Kidney glomerular epithelial cell (primary cell): ENCODE data around the gene PI4K2A.
A peak's percentile ranks its signal among the peaks of the same experiment; 100 is the strongest.

Source experiments
- DNase-seq: peaks from one replicate; lab custom pipeline; 2025; lab: John Stamatoyannopoulos, UW

Gene PI4K2A

DNA sequence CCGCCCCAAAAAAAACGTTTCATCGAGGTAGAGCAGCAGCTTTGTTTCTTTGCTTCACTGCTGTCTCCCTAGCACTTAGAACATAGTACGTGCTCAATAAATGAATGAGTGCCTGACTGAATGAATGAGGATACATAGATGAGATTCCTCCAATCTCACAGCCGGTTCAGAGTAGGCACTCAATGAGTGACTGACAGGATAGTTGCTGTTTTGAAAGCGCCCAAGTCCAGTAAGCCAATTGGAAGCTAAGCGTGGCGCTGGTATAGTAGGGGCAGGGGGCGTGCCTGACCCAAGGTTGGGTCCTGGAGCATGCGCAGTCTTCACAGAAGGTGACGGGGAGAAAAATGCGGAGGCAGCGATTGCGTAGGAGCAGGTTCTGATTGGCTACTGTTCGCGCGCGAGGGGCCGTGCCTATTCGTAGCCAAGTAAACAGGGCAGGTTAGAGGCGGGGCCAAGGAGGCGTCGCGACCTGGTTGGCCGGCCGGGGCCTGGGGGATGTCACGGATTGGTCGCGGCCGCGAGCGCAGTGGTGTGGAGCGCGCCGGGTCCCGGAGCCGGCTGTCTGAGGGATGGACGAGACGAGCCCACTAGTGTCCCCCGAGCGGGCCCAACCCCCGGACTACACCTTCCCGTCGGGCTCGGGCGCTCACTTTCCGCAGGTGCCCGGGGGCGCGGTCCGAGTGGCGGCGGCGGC lies at the start of gene PI4K2A:
Gene PI4K2A, plus strand, starts transcription at position 498 of the 694 bp plus-strand sequence. Its CDS starts 72 bp downstream, at position 570.
- DNase-seq, result peak; percentile 99

DNA sequence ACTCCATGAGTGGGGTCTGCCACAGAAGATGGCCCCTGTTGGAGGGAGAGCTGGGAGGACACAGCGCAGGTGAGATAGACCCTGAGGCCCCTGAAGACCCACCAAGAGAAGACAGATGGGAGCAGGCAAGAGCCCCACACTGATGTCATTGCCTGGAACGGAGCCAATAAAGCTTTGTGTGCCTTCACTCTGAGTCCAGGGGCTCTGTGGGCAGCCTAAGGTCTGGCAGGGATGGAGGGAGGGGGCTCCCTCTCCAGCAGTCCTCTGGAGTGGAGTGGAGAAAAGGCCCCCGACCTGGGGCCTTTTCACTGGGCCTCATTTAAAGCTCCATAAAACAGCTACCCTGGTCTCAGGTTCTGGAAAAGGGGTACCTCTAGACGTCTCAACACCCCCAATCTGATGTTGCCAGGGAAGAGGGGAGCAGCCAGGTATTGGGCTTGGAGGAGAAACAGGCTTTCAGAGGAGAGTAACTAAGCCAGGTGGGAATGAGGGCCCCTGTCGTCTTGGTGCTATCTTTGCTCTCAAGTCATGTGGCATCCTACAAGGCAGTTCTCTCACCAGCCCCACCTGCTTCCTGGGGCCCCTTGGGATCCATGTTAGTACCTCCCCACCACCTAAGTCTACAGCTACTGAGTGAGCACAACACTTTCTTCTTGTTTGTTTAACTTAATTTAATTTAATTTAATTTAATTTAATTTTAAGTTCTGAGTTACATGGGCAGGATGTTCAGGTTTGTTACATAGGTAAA lies 49.5 kb upstream of the PI4K2A start:
- DNase-seq, result no peak

DNA sequence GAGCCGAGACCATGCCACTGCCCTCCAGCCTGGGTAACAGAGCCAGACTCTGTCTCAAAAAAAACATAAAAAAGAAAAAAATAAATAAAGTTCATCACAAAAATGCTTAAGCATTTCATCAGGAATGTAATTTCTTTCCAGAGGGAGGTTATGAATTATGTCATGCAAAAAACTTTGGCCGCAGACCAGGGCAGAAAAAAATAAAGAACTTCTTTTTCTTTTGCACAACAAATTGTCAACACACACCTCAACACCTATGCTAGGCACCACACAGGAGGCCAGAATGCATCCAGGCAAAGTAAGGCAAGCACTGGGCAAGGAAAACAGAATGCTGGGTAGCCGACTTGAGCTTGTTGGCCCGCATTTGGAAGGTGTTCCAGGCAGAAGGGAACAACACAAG lies 47.0 kb upstream of the PI4K2A start:
- DNase-seq, result no peak

DNA sequence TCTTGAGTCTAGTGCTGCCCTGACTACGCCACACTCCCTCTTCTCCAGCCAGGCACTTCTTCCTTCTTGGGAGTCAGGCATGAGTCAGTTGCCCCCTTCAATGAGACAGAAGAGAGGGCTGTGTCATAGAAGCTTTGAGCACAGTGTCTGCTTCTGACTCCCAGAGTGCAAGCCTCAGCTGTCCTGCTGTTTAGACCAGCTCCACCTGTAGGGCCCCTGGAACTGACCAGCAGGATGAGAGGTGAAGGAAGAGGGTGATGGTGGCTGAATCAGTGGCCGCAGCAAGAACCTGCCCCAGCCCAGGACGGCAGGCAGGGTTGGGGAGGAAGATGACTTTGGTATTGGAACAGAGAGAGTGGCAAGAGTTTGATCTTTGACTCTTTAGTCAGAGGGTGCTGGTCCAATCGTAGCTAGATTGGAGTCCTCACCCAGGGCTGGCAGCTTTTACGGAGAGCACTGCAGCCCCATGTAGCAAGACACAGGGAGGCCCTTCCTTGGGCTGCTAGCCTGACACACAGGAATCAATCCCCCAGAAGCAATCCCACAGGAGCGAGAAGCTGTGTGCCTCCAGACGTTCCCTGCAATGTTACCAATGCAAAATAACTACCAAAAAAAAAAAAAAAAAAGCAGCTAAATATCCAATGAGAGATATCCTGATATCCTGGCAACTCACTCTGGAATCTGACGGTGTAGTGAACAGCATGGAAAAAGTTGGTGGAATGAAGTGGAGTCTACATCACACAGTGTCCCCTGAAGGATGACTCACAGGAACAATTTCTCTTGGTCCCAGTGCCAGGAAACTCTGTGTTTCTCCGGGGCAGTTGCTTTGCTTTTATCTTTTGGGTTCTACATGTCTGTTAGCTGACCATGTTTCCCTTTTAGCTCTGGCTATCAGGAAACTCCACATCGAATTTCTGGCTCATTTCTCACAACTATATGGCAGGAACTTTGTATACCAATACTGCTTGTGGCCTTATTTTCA lies 44.1 kb upstream of the PI4K2A start:
- DNase-seq, result peak; percentile 83

DNA sequence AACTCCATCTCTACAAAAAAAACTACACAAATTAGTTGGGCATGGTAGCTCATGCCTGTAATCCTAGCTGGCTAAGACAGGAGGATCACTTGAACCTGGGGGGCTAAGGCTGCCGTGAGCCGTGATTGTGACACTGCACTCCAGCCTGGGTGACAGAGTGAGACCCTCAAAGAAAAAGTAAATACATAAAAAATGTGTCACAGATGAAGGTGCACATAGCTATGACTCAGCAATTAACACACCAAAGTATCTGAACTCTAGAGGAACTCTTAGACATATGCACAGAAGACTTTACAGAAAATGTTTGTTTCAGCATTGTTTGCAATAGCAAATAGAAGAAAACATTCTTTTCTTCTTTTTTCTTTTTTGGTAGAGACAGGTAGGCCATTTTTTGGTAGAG lies 42.7 kb upstream of the PI4K2A start:
- DNase-seq, result no peak

DNA sequence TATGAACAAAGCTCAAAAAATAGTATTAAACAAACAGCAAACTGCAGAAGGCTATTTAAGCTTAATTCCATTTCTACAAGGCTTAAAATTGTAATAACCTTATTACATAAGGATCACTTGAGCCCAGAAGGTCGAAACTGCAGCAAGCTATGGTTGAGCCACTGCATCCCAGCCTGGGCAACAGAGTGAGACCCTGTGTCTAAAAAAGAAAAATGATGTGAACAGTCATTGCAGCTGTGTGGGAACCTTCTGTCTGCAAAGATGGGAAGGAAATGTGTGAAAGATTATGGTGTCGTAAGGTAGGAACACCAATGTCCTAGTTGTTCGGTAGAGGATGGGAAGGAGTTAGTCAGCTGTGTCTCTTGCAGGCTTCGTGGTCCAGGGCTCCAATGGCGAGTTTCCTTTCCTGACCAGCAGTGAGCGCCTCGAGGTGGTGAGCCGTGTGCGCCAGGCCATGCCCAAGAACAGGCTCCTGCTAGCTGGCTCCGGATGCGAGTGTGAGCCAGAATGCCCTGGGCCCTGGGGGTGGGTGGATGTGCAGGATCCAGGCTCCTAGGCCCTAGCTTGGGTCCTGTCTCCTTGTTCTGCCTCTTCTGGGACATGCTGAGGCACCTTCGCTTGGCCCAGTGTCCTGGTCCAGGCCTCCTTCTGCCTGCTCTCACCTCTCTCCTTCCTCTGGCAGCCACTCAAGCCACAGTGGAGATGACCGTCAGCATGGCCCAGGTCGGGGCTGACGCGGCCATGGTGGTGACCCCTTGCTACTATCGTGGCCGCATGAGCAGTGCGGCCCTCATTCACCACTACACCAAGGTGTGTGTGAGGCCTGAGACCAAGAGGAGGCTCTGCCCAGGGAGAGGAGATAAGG lies 41.8 kb upstream of the PI4K2A start:
- no peak for DNase-seq

DNA sequence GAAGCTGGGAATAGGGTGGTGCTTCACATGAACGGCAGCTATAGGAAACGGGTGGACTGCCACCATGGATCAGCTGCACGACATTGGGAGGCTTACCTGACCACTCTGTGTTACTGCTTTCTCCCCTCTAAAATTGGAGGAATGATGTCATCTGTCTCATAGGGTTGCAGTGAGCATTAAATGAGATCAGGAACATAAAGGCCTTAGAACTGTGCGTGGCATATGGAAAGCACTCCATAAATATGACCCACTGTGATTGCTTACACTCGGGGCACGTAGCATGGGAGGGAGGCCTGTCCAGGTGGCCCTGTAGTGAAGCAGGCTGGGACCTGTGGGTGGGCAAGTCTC lies 41.2 kb upstream of the PI4K2A start:
- no peak for DNase-seq

DNA sequence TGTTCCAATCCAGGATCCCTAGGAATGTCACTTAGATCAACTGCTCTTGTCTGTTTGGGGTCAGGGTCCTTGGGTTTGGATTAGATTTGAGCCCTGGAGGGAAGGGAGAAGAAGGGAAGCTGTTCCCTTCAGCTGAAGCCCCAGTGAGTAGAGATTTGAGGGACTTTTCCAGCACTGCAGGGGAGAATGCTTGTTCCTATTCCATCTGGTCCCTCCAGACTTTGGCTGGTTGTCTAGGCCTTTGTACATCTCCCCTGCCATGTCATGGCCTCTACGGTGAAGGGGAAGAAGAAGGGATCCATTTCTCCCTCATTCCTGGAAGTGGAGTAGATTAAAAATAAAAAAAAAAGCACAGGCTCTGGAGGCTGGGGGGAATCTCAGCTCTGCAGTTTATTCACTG lies 39.9 kb upstream of the PI4K2A start:
- DNase-seq, result no peak

DNA sequence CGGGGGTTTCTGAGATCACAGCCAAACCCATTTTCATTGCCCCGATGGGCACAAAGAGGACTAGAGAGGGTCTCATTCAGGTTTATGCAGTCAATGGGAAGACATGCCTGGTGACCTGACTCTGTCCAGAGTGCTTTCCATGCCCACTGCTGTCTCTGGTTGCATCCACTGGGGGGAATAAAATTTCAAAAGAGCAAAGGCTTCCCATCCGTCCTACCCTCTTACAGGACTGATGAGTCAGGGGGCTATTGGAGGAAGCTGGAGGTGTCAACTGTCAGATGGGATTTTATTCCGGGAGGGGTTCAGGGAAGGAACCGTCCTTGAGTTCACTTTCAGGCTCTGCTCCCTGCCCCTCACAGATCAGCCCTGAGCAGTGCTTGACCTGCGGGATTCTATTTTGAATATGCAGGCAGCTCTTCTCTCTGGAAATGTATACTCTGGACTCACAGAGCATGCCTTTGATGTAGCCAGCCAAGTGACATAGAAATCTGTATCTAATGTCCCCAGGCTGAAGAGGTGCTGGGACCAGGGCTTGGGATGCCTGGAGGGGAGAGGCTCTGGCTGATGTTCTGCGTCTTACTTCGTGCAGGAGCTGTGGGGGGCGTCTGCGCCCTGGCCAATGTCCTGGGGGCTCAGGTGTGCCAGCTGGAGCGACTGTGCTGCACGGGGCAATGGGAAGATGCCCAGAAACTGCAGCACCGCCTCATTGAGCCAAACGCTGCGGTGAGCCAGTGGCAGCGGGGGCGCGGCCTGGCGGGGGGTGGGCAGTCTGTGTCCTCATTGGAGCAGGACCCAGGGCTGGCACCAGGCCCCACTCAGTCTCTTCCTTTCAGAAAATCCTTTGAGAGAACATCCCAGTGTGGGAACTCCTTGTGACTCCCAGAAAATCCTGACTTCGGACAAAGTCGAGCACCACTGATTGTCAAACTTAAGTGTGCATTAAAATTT lies 38.9 kb upstream of the PI4K2A start:
- DNase-seq, result no peak

DNA sequence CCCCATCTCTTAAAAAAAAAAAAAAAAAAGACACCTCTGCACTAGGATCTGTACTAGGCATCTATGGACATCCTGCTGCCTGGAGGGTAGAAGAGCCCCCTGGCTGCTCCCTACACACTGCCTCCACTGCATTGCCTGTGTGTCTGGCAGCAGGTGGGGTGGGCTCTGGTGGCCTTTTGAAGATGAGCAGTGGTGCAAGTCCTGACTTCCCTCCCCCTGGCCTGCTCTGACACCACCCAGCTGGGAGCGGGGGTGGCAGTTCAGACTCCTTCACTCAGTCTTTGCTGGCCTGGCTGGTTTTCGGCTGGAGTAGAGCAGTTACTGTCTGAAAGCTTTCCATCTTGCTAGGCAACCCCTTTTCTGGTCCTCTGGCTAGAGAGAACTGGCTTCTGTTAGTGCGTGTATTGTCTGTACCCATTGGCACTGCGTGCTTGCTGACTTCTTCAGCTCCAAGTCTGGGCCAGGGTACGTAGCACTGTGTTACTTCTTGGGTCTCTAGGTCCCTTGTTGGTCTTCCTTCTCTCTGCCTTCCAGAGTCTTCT lies 33.3 kb upstream of the PI4K2A start:
- no peak for DNase-seq

DNA sequence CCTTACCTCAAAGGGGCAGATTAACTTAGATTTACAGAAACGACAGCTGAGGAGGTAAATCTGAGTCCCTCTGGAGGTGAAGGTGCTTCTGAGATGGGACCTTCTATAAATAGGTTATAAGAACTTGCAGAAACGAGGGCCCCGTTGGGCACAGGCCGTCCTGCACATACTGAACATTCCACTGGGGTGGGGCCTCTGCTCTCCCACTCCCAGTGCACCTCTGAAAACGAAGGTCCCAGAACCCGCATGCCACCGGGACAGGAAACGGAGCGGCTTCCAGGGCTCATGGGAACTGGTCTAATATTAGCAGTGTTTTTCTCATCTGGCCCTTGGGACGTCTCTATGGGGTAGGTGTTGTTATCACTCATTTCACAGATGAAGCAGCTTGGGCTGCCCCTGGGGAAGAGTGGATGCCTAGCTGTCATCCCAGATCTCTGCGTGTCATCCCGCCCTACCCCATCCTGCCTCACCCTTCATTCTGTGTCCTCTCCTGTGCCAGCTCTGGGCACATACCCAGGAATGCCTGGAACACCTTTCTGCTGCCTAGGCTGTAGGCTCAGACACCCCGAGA lies 31.4 kb upstream of the PI4K2A start:
- no peak for DNase-seq

DNA sequence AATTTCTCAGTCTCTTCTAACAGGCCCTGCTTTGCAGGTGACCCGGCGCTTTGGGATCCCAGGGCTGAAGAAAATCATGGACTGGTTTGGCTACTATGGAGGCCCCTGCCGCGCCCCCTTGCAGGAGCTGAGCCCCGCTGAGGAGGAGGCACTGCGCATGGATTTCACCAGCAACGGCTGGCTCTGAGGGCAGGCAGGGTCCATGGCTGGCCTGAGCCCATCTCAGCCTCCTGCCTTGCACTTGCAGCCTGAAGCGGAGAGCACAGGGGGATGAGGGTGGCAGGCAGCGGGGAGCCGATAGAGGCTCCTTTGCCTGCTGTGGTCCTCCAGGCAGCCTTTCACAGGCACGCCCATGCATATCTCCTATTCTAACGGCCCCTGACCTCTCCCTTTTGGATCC lies 29.0 kb upstream of the PI4K2A start:
- no peak for DNase-seq

DNA sequence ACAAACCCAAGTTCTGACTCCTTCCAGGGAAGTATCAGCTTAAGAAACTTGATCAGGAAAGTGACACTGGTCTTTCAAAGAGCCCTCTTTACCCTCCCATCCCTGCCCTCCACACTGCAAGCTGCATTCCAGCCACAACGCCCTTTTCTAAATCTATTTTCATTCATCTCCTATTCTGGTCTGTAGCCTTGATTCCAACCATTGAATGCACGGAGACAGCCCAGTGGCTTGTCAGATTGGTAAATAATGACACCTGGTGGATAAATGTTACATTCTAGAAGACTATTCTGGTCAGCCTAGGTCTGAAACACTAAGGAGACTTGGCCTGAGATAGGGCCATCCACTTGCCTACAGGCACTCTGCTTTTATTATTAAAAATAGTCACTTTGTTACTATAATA lies 28.1 kb upstream of the PI4K2A start:
- DNase-seq, result peak; percentile 63

DNA sequence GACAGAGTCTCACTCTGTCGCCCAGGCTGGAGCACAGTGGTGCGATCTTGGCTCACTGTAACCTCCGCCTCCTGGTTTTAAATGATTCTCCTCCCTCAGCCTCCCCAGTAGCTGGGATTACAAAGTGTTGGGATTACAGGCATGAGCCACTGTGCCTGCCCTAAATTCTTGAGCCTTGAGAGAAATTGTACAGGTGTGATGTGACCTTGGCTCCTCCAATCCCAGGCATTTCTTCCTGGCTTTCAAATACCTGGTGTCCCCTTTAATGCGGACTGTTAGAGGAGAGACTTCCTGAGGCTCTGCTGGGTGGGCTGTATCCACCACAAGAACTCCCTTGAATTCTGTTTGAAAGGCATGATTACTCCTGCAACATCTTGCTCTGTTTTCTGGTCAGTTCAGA lies 22.2 kb upstream of the PI4K2A start:
- DNase-seq, result no peak

DNA sequence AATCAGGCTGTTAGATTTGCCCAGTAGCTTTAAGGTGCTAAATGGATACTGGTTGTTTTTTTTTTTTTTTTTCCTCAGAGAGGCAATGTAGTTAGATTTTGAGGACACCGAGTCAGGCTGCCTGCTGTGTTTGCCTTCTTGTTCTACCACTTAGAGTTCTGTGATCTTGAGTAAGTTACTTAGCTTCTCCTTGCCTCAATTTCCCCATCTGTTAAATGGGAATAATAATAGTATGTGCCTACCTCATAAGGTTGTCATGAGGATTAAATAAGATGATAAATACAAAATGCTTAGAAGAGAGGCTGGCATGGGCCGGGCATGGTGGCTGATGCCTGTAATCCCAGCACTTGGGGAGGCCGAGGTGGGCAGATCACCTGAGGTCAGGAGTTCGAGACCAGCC lies 21.7 kb upstream of the PI4K2A start:
- no peak for DNase-seq

DNA sequence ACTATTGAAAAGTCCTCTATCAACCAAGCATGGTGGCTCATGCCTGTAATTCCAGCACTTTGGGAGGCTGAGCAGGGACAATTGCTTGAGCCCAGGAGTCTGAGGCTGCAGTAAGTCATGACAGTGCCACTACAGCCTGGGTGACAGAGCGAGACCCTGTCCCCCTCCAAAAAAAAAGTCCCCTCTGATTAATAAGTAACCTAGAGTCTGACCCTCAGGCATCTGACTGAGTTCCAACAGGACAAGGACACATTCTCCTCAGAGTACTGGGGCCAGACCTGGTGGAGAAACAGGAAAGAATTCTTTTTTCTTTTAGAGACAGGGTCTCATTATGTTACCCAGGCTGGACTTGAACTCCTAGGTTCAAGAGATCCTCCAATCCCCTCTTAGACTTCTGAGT lies 17.2 kb upstream of the PI4K2A start:
- no peak for DNase-seq

DNA sequence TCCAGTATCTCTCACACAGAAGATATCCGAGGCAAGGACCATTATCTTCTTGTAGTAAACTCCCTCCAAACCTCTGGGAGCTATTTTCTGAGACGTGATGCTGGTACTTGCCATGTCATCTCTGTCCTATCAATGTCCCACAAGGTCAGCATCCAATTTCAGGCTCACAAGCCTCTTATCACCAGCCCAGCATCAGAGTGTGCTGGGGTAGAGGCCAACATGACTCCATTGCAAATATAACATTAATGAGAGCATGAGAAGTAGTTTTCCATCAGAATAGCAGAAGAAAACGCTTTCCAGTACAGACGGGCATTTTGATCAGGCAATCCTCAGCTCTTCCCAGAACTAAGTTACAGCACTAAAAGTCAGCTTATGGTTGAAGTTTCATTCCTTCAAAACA lies 12.7 kb upstream of the PI4K2A start:
- no peak for DNase-seq

DNA sequence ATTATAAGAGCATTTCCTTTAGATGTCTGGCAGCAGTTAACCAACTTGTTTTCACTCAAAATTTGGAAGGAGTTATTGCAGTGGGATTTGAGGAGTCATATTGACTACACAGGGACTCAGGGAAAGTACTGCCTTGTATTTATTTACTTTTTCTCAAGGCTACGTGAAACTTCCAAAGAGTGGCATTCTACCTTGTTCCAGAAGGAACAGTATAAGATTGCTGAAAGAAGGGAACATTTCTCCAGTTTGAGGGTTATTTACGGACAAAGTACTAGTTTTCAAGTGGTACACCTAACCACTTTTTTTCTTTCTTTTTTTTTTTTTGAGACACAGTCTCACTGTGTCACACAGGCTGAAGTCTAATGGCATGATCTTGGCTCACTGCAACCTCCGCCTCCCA lies 12.2 kb upstream of the PI4K2A start:
- DNase-seq, result no peak

DNA sequence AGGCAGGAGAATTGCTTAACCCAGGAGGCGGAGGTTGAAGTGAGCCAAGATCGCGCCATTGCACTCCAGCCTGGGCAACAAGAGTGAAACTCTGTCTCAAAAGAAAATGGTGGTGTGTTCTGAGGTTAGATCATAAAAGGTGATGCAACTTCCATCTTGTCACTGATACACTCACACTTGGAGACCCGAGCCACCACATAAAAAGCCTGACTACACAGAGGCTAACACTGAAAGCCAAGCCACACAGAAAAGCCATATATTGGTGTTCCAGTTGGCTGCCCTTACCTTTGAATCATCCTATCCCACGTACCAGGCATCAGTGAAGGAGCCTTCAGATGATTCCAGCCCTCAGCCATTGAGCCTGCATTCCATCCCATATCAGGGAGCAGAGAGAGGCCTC lies 11.2 kb upstream of the PI4K2A start:
- peak; percentile 36 for DNase-seq

DNA sequence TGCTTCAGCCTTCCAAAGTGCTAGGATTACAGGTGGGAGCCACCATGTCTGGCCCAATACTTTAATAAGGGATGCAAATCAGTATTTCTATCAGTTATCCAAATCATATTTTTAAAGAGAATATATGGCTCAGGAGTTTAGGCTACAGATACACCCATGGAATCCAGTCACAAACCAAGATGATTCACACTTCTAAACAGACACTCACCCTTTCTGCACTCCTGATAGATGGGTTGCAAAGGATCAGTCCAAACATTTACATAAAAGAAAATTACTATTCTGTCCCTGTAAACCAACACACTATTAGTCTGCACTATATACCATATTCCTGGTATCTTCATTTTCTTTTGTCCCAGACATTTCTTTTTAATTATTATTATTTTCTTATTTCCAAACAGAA lies 9.4 kb upstream of the PI4K2A start:
- DNase-seq, result no peak
